DMS79 treated with DMSO at 0.1 percent for 48 hours (cell line): ENCODE results near the gene MYO1E.
"Not testable (repeated sequence)": the region's sequence is repeated elsewhere in the genome, so short reads cannot be mapped to it uniquely, and the experiment has no call there.

ENCODE experiments used
- DNase-seq: peaks from one replicate; lab custom pipeline; 2025; lab: John Stamatoyannopoulos, UW

The MYO1E gene

DNA sequence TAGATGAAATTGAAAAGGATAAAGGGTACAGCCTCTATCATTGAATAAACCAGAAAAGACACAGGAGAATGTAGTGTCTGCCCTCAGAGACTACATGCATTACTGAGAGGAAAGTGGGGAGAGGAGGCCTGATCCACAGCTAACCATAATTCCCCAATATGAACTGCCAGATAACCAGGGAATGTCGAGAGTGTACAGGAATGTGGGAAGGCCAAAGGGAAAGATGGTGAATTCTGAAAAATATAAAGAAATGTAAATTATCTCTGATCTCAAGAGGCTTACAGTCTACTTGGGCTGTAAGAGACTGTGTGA lies 22.3 kb downstream of the MYO1E start:
- no peak for DNase-seq

DNA sequence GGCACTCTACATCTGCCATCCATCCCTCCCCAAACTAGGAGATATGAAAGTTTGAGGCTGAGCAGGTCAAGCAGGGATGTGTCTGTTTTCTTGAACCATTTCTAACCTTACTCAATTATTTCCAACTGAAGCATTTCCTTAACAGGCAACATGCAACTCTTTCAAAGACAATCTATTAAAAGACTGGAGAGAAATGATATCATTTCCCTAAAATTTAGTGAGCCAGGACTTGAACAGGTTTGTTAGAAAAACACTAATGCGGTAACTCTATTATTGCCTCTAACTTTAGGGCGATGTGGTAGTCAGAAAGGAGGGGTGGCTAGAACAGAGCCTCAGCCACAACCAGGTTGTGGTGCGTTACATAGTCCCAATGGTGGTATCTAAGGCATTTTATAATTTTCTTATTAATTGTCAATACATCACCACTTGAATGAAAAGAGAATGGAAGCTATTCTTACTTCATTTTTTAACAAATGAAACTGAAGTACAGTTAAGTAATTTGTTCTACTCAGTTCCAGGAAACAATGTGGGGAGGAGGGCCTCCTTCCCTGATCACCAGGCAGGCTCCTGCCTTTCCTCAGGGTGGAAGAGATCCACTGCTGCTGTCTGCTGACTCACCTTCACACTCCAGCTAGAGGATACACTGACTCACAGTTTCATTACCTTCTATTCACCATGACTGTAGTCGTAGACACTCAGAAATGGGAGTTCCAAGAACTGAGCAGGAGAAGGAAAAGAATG lies 22.8 kb downstream of the MYO1E start:
- no peak for DNase-seq

DNA sequence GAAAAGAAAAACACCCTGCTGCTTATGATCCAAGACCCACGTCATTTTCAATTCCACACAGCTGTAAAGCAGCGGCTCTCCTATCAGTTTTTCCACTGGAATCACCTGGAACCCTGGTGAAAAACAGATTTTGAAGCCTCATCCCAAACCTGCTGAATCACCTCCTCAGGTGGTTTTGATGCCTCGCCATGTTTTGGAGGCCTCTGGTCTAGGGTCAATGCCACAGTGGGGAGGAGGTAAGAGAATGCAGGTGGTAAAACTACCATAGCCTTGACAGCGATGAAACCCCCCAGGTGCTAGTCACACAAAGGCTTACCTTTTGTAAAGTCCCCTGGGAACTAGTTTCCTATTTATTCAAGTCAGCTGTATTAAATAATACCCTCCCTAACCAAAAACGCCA lies 24.8 kb downstream of the MYO1E start:
- DNase-seq = no peak

DNA sequence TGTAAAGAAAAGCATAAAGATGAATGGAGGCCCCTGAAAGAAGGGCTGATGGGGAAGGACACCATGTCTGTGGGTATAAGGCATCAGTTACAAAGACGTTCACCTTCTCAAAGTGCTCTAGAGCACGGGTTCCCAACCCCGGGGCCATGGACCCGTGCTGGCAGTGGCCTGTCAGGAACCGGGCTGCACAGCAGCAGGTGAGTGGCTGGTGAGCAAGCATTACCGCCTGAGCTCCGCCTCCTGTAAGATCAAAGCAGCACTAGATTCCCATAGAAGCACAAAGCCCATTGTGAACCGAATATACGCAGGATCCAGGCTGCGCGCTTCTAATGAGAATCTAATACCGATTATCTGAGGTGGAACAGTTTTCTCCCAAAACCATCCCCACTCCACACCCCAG lies 25.7 kb downstream of the MYO1E start:
- DNase-seq = no peak

GRCh38 chr15:59345326-59345725 lies 27.3 kb downstream of the MYO1E start:
- no peak for DNase-seq

DNA sequence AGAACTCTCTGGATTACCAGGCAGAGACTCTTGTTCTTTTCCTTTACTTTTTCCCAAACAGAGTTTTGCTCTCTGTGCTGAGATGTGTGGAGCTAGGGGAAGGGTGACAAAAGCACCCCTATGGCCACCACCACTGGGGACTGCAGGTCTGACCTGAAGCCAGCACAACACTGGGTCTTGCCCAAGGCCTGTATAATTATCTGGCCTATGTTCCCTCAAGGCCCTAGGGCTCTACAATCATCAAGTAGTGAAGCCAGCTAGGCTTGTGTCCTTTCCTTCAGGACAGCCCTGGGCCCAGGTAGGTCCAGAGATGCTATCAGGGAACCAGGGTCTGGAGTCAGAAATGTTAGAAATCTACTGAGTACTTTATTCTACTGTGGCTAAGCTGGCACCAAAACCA lies 28.4 kb downstream of the MYO1E start:
- DNase-seq = no peak

- no peak for DNase-seq
Observed at GRCh38 chr15:59340325-59340724, 32.3 kb downstream of the MYO1E start.

DNA sequence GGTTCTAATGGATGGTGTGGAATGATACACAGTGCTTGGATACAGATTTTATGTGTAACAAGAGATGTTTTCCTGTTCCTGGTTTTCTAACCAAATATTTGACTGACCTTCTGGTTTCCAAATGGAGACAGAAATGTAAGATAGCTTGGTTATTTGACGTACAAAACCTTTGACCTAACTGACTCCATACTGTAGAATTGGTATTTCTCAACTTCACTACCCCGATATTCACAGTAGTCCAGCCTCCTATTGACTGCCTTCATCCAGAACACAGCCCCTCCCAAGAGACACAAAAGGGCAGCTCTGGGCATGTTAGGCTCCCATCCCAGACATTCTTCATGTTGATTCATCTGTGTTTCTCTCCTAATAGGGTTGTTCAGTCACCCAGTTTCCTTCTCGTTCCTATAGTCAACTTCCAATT lies 33.4 kb downstream of the MYO1E start:
- DNase-seq = no peak

- no peak for DNase-seq
Observed at GRCh38 chr15:59338414-59338813, 34.3 kb downstream of the MYO1E start.

GRCh38 chr15:59336725-59337124 lies 35.9 kb downstream of the MYO1E start:
- DNase-seq = not testable (repeated sequence)

GRCh38 chr15:59335207-59335786 lies 37.4 kb downstream of the MYO1E start:
- peak; percentile 22 for DNase-seq

GRCh38 chr15:59334076-59334415 lies 38.6 kb downstream of the MYO1E start:
- no peak for DNase-seq

- no peak for DNase-seq
Observed at GRCh38 chr15:59333401-59334075, 39.1 kb downstream of the MYO1E start.

DNA sequence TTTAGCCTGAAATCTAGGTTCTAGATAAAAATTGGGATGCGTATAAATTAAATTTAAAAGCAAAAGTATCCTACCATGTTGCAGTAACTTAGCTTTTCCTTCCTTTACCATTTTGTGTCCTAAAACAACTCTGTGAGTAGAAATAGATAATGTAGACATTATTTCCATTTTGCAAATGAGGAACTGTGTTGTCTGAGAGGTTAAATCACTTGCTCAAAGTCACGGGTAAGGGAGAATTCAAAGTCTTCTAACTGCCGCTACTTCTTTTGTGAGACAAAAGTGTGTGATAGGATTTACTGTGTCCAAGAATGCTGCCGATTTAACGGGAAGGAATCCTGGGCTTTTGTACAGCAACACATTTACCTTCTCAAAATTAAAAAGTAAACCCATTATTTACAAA lies 40.7 kb downstream of the MYO1E start:
- no peak for DNase-seq

DNA sequence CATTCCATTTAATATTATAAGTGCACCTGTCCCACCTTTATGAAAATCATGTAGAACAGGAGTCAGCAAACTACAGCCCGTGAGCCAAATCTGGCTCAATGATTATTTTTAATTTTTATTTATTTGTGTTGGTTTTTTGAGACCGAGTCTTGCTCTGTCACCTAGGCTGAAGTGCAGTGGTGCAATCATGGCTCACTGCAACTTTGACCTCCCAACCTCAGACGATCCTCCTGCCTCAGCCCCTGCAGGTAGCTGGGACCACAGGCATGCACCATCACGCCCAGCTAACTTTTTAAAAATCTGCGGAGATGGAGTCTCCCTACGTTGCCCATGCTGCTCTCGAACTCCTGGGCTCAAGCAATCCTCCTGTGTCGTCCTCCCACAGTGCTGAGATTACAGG lies 42.0 kb downstream of the MYO1E start:
- no peak for DNase-seq

DNA sequence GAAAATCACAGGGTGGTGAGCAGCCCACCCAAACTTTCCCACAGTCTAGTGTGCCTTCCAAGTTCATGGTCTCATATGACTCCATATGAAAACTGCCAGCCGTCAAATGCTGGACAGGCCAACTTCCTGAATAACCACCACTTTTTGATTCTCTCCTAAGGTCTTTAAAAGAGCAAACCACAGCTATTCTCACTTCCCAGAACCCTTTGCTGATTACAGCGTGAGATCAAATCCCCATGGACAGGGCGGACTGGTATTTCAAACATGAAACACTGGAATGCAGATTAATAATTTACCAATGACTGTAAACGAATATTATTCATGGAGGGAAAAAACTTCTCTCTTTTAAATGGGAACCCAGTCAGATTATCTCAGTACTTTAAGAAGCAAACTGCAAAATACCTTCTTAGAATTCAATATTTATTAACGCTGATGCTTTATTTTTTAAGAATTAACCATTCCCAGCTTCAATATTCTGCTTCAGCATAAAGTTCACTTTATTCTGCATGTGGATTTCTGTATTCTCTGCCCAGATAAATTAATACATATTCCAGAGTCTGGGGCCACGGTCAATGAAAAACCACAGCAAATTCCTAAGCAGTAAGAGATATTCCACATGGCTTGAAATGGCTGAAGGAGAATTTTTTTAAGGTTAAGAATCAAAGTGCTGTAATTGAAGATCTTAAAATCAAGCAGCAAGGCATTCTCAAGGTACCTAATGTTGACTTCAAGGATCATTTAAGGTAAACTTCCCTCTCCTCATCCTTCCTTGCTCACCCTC lies 42.9 kb downstream of the MYO1E start:
- DNase-seq = no peak

DNA sequence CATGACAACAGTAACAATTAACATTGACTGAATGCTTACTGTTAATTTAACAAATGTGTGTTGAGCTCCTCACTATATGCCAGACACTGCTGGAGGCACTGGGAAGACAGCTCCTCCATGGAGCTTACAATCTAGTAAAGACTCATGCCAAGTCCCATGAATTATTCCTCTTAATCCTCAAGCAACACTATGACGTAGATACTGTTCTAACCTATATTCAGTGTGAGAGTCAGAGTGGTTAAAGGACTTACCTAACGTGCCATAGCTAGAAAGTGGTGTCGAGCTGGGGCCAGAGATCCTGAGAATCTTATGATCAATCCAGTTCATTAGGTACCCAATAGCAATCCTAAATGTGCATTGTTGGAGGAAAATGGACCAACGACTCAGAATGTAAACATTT lies 43.6 kb downstream of the MYO1E start:
- no peak for DNase-seq

GRCh38 chr15:59327942-59328341 lies 44.7 kb downstream of the MYO1E start:
- no peak for DNase-seq

GRCh38 chr15:59326856-59327255 lies 45.8 kb downstream of the MYO1E start:
- no peak for DNase-seq

DNA sequence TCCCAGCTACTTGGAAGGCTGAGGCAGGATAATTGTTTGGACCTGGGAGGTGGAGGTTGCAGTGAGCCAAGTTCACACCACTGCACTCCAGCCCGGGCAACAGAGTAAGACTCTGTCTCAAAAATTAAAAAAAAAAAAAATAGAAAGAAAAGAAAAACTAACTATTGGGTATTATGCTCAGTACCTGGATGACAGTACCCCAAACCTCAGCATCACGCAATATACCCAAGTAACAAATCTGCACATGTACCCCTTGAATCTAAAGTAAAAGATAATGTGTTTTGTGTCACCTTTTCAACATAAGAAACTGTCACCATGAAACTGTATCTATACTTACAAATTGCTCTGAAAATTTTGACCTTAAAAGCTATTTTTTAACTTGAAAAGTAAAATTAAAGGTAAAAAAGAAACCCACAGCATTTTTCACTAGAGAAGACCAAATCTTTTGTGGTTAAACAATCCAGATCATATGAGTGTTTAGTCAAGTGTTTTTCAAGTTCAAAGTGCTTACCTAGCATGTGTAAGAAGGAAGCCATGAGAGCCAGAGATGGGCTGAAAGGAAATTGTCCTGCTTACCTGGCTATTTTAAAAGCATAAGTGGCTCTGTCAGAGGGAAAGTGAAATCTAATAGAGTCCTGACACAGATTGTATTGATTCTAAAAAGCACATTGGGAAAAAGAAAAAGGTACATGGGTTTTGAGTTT lies 50.5 kb downstream of the MYO1E start:
- DNase-seq = peak; percentile 72

GRCh38 chr15:59321000-59321689 lies 51.5 kb downstream of the MYO1E start:
- DNase-seq = no peak

DNA sequence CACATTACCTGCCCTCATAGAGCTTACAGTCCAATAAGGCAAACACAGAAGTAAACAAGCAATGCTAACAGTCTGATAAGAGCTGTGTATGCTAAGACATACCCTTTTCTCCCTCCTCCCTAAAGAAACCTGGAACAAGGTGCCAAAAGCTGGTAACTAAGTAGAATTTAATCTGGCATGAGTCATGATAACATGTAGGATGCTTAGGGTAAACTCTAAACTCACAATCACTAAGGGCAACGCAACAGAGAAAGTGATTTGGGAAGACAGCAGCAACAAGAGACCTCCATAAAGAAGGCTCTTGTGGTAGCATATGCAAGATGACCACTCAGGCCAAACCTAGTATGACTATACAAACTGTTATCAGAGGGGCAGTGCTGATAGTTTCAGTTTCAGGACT lies 55.5 kb downstream of the MYO1E start:
- no peak for DNase-seq
